Activated naive CD4-positive, alpha-beta T cell treated with anti-CD3 and anti-CD28 coated beads for 36 hours (primary cell): Measurements from ENCODE around the gene CSNK1G1. TPM values are rescaled to one million over a fixed set of nuclear protein-coding genes. Genes with fewer than 3 reads are reported as not detected.
"Not testable (repeated sequence)": the region's sequence is repeated elsewhere in the genome, so short reads cannot be mapped to it uniquely, and the experiment has no call there.

Source experiments
- CTCF ChIA-PET: fragments of 350-600 bp; sonication (Branson Sonifier 250); formaldehyde crosslinking; loops from one replicate; lab custom pipeline; 2021; ENCODE audit warnings: antibody characterized with exemption; lab: Charles Lee
- DNase-seq: peaks from one replicate; pipeline ENCODE4 v3.0.0-alpha.2; 2020
- H3K27ac Mint-ChIP-seq: one replicate; pipeline ENCODE4 v1.8.0; 2021; ENCODE audit warnings: mild to moderate bottlenecking, mixed read lengths
- H3K27me3 Mint-ChIP-seq: one replicate; pipeline ENCODE4 v1.8.0; 2021; ENCODE audit warnings: low read depth, mixed read lengths
- H3K36me3 Mint-ChIP-seq: one replicate; pipeline ENCODE4 v1.8.0; 2021; ENCODE audit warnings: low read depth, mixed read lengths
- H3K4me1 Mint-ChIP-seq: one replicate; pipeline ENCODE4 v1.8.0; 2021; ENCODE audit warnings: low read depth, mixed read lengths
- H3K4me3 Mint-ChIP-seq: one replicate; pipeline ENCODE4 v1.8.0; 2021; ENCODE audit warnings: mild to moderate bottlenecking, moderate library complexity, mixed read lengths
- H3K9me3 Mint-ChIP-seq: one replicate; pipeline ENCODE4 v1.8.0; 2021; ENCODE audit warnings: mixed read lengths
- intact Hi-C: fragments of 100-400 bp; cut with micrococcal nuclease; formaldehyde crosslinking; loops from one replicate; pipeline ENCODE4 v1.15.1; 2023
- total RNA-seq, 2 experiments: library from RNA; stranded (reverse); gene quantifications; one replicate each; pipeline ENCODE4 v1.2.3, GENCODE V29; 2021

The CSNK1G1 gene
- total RNA-seq, 2 experiments from 2014 or later = 14.8 to 16.6 TPM

- Mint-ChIP-seq H3K9me3 (no peaks in the 10 kb centered on the region), H3K36me3 (peaks cover 28% of the 10 kb centered on the region), H3K27me3 (no peaks in the 10 kb centered on the region), H3K27ac (no peak overlapping the region), H3K4me1 (peaks cover 19% of the 10 kb centered on the region), H3K4me3 (peak overlapping the region; percentile 69)
- intact Hi-C loops = no loop called here
- CTCF ChIA-PET = interaction anchor here (0.6 to 1.6 kb wide), 3 partner anchors 10 to 169 kb away, joined by 3 to 4 read pairs (median 4); no protein-coding TSS in a partner anchor
- no peak for DNase-seq
Observed at GRCh38 chr15:64379216-64379960, 23.4 kb upstream of the CSNK1G1 start.

- DNase-seq = no peak
- H3K27ac Mint-ChIP-seq = no peak overlapping the region
- intact Hi-C loops = no loop called here
- peaks cover 31% of the 10 kb centered on the region for H3K36me3 Mint-ChIP-seq
- no peaks in the 10 kb centered on the region for H3K4me1 Mint-ChIP-seq
- H3K4me3 Mint-ChIP-seq = no peak overlapping the region
- H3K27me3 Mint-ChIP-seq = no peaks in the 10 kb centered on the region
- CTCF ChIA-PET = no interaction called here
- H3K9me3 Mint-ChIP-seq = no peaks in the 10 kb centered on the region
Observed at GRCh38 chr15:64373360-64373759, 17.4 kb upstream of the CSNK1G1 start.

GRCh38 chr15:64371383-64371782 is 15.4 kb upstream of the CSNK1G1 start:
- CTCF ChIA-PET, H3K4me3 Mint-ChIP-seq, H3K27me3 Mint-ChIP-seq, DNase-seq, H3K4me1 Mint-ChIP-seq, H3K27ac Mint-ChIP-seq, H3K9me3 Mint-ChIP-seq, intact Hi-C loops: not testable (repeated sequence)
- peaks cover 31% of the 10 kb centered on the region for H3K36me3 Mint-ChIP-seq

GRCh38 chr15:64369078-64369607 is 13.2 kb upstream of the CSNK1G1 start:
- intact Hi-C loops = no loop called here
- CTCF ChIA-PET = interaction anchor here (0.6 to 0.9 kb wide), 6 partner anchors 11 to 252 kb away, joined by 3 to 4 read pairs (median 3); partner anchors contain the start of gene TRIP4
- H3K4me1 Mint-ChIP-seq = no peaks in the 10 kb centered on the region

GRCh38 chr15:64361259-64361658 is 5.3 kb upstream of the CSNK1G1 start:
- no peak overlapping the region for H3K27ac Mint-ChIP-seq
- intact Hi-C loops = no loop called here
- peaks cover 6% of the 10 kb centered on the region for H3K4me1 Mint-ChIP-seq
- CTCF ChIA-PET = no interaction called here
- no peaks in the 10 kb centered on the region for H3K27me3 Mint-ChIP-seq
- peaks cover 4% of the 10 kb centered on the region for H3K36me3 Mint-ChIP-seq
- no peak for DNase-seq
- H3K9me3 Mint-ChIP-seq = no peaks in the 10 kb centered on the region
- no peak overlapping the region for H3K4me3 Mint-ChIP-seq

More at GRCh38 chr15:64369078-64369607, 13.2 kb upstream of the CSNK1G1 start:
- H3K27me3 Mint-ChIP-seq = no peaks in the 10 kb centered on the region
- peaks cover 20% of the 10 kb centered on the region for H3K36me3 Mint-ChIP-seq
- no peak for DNase-seq
- H3K27ac Mint-ChIP-seq = no peak overlapping the region
- H3K4me3 Mint-ChIP-seq = no peak overlapping the region
- no peaks in the 10 kb centered on the region for H3K9me3 Mint-ChIP-seq

- no peak for DNase-seq
- Mint-ChIP-seq H3K4me1 (peaks cover 17% of the 10 kb centered on the region), H3K4me3 (peak overlapping the region; percentile 89), H3K9me3 (no peaks in the 10 kb centered on the region), H3K27me3 (no peaks in the 10 kb centered on the region), H3K36me3 (peaks cover 4% of the 10 kb centered on the region), H3K27ac (no peak overlapping the region)
- CTCF ChIA-PET = interaction anchor here (0.6 kb wide), 1 partner anchor 36 kb away, joined by 3 read pairs; no protein-coding TSS in a partner anchor
- intact Hi-C loops = loop anchor here (1.0 to 10.0 kb wide), 5 partner anchors 25 to 262 kb away; partner anchors contain the start of genes CIAO2A, PCLAF, PPIB and SNX1
Observed at GRCh38 chr15:64356710-64357040, 702 bp upstream of the CSNK1G1 start.

GRCh38 chr15:64355348-64355943 is 527 bp downstream of the CSNK1G1 start:
- intact Hi-C loops = loop anchor here (10.0 kb wide), 1 partner anchor 261 kb away; the partner anchor contains the start of genes CIAO2A and SNX1
- H3K27ac Mint-ChIP-seq = peak overlapping the region; percentile 74
- H3K27me3 Mint-ChIP-seq = no peaks in the 10 kb centered on the region
- DNase-seq = peak; percentile 32
- no peaks in the 10 kb centered on the region for H3K9me3 Mint-ChIP-seq
- peak overlapping the region; percentile 89 for H3K4me3 Mint-ChIP-seq
- no peaks in the 10 kb centered on the region for H3K36me3 Mint-ChIP-seq
- CTCF ChIA-PET = no interaction called here
- H3K4me1 Mint-ChIP-seq = peaks cover 17% of the 10 kb centered on the region

- CTCF ChIA-PET = no interaction called here
- DNase-seq = no peak
- H3K4me3 Mint-ChIP-seq = peak overlapping the region; percentile 89
- no peaks in the 10 kb centered on the region for H3K36me3 Mint-ChIP-seq
- H3K4me1 Mint-ChIP-seq = peaks cover 17% of the 10 kb centered on the region
- intact Hi-C loops = loop anchor here (10.0 kb wide), 1 partner anchor 260 kb away; the partner anchor contains the start of genes CIAO2A and SNX1
- H3K27ac Mint-ChIP-seq = peak overlapping the region; percentile 74
- no peaks in the 10 kb centered on the region for H3K9me3 Mint-ChIP-seq
- no peaks in the 10 kb centered on the region for H3K27me3 Mint-ChIP-seq
Observed at GRCh38 chr15:64354688-64355344, 1.2 kb downstream of the CSNK1G1 start.

GRCh38 chr15:64351265-64351664 is 4.7 kb downstream of the CSNK1G1 start:
- DNase-seq = no peak
- no peaks in the 10 kb centered on the region for H3K9me3 Mint-ChIP-seq
- H3K27me3 Mint-ChIP-seq = no peaks in the 10 kb centered on the region
- H3K4me1 Mint-ChIP-seq = peaks cover 17% of the 10 kb centered on the region
- intact Hi-C loops = loop anchor here (10.0 kb wide), 1 partner anchor 256 kb away; the partner anchor contains the start of genes CIAO2A and SNX1
- H3K4me3 Mint-ChIP-seq = no peak overlapping the region
- CTCF ChIA-PET = interaction anchor here (1.0 kb wide), 1 partner anchor 90 kb away, joined by 3 read pairs; no protein-coding TSS in a partner anchor
- no peak overlapping the region for H3K27ac Mint-ChIP-seq
- peaks cover 6% of the 10 kb centered on the region for H3K36me3 Mint-ChIP-seq

GRCh38 chr15:64349375-64349774 is 6.6 kb downstream of the CSNK1G1 start:
- Mint-ChIP-seq H3K9me3 (no peaks in the 10 kb centered on the region), H3K4me1 (peaks cover 14% of the 10 kb centered on the region), H3K4me3 (no peak overlapping the region), H3K27ac (no peak overlapping the region), H3K27me3 (no peaks in the 10 kb centered on the region), H3K36me3 (peaks cover 6% of the 10 kb centered on the region)
- DNase-seq = no peak
- CTCF ChIA-PET = interaction anchor here (0.8 to 0.9 kb wide), 2 partner anchors 10 to 304 kb away, joined by 3 to 5 read pairs; no protein-coding TSS in a partner anchor
- intact Hi-C loops = no loop called here

GRCh38 chr15:64348455-64348854 is 7.5 kb downstream of the CSNK1G1 start:
- no peak for DNase-seq
- Mint-ChIP-seq H3K27ac (no peak overlapping the region), H3K36me3 (peaks cover 6% of the 10 kb centered on the region), H3K27me3 (no peaks in the 10 kb centered on the region), H3K4me3 (no peak overlapping the region), H3K4me1 (peaks cover 15% of the 10 kb centered on the region), H3K9me3 (no peaks in the 10 kb centered on the region)
- intact Hi-C loops = no loop called here
- CTCF ChIA-PET = no interaction called here

GRCh38 chr15:64346242-64346641 is 9.7 kb downstream of the CSNK1G1 start:
- H3K27ac Mint-ChIP-seq, H3K36me3 Mint-ChIP-seq, DNase-seq, H3K4me3 Mint-ChIP-seq, H3K9me3 Mint-ChIP-seq, CTCF ChIA-PET, H3K27me3 Mint-ChIP-seq, intact Hi-C loops: not testable (repeated sequence)
- peaks cover 19% of the 10 kb centered on the region for H3K4me1 Mint-ChIP-seq
